Liver (tissue), 9 donors: ENCODE data around the gene HMGB4. TPM values are rescaled to one million over a fixed set of nuclear protein-coding genes. Genes with fewer than 3 reads are reported as not detected.

Source experiments
- DNase-seq: peaks from one replicate; pipeline ENCODE4 v3.0.0-alpha.2; 2017; ENCODE audit warnings: low spot score
- H3K27ac ChIP-seq, 2 donors: one replicate each; pipeline ENCODE4 v1.7.0; 2013; ENCODE audit warnings: inconsistent platforms in 2 of 2, low read length in 2 of 2, control low read depth in 1 of 2, low read depth in 1 of 2, mild to moderate bottlenecking in 1 of 2
- H3K27me3 ChIP-seq, 4 donors: one replicate each; pipeline versions ENCODE4 v1.6.1 to v1.7.0; 2013; ENCODE audit warnings: low read length in 3 of 4, inconsistent platforms in 1 of 4, mild to moderate bottlenecking in 1 of 4, moderate library complexity in 1 of 4; ENCODE audit not compliant: control insufficient read depth in 4 of 4, insufficient read depth in 4 of 4
- H3K36me3 ChIP-seq, 4 donors: one replicate each; pipeline versions ENCODE4 v1.6.1 to v1.7.0; 2013; ENCODE audit warnings: low read length in 3 of 4, mild to moderate bottlenecking in 3 of 4, low read depth in 1 of 4, moderate library complexity in 1 of 4; ENCODE audit not compliant: control insufficient read depth in 4 of 4, insufficient read depth in 3 of 4
- H3K4me1 ChIP-seq, 4 donors: one replicate each; pipeline versions ENCODE4 v1.6.1 to v1.7.0; 2013; ENCODE audit warnings: low read length in 3 of 4, mild to moderate bottlenecking in 3 of 4, moderate library complexity in 1 of 4; ENCODE audit not compliant: control insufficient read depth in 4 of 4, insufficient read depth in 4 of 4
- H3K4me3 ChIP-seq, 3 donors: one replicate each; pipeline versions ENCODE4 v1.6.1 to v1.7.0; 2013; ENCODE audit warnings: low read length in 3 of 3, control low read depth in 1 of 3, low read depth in 1 of 3, mild to moderate bottlenecking in 1 of 3
- H3K9ac ChIP-seq, 2 donors: one replicate each; pipeline ENCODE4 v1.7.0; 2013; ENCODE audit warnings: low read length in 2 of 2, mild to moderate bottlenecking in 2 of 2, moderate library complexity in 2 of 2, control low read depth in 1 of 2, low read depth in 1 of 2
- H3K9me3 ChIP-seq, 4 donors: one replicate each; pipeline versions ENCODE4 v1.6.1 to v1.7.0; 2013; ENCODE audit warnings: low read length in 3 of 4; ENCODE audit not compliant: control insufficient read depth in 4 of 4
- EGR1 ChIP-seq, 2 donors: IDR thresholded peaks; 2 replicates each; pipeline ENCODE4 v1.6.1; 2016 to 2018; ENCODE audit warnings: antibody characterized with exemption in 2 of 2, low read depth in 2 of 2
- FOXA1 ChIP-seq: IDR thresholded peaks from 2 replicates; pipeline ENCODE4 v1.6.1; 2016; ENCODE audit warnings: antibody characterized with exemption
- GABPA ChIP-seq, 2 donors: IDR thresholded peaks in 1 of 2; conservative IDR thresholded peaks in 1 of 2; 2 replicates each; pipeline ENCODE4 v1.6.1; 2016; ENCODE audit warnings: antibody characterized with exemption in 2 of 2, mild to moderate bottlenecking in 1 of 2, moderate library complexity in 1 of 2
- HNF4A ChIP-seq, 2 donors: conservative IDR thresholded peaks; 2 replicates each; pipeline ENCODE4 v1.6.1; 2016; ENCODE audit warnings: antibody characterized with exemption in 2 of 2, mild to moderate bottlenecking in 2 of 2
- HNF4G ChIP-seq: IDR thresholded peaks from 2 replicates; pipeline ENCODE4 v1.6.1; 2016; ENCODE audit warnings: antibody characterized with exemption
- JUND ChIP-seq, 2 donors: IDR thresholded peaks; 2 replicates each; pipeline ENCODE4 v1.6.1; 2016; ENCODE audit warnings: antibody characterized with exemption in 2 of 2
- NR2F2 ChIP-seq: IDR thresholded peaks from 2 replicates; pipeline ENCODE4 v1.6.1; 2016; ENCODE audit warnings: antibody characterized with exemption
- RAD21 ChIP-seq, 2 donors: IDR thresholded peaks; 2 replicates each; pipeline ENCODE4 v1.6.1; 2016; ENCODE audit warnings: antibody characterized with exemption in 2 of 2, mild to moderate bottlenecking in 2 of 2
- RXRA ChIP-seq, 2 donors: IDR thresholded peaks; 2 replicates each; pipeline ENCODE4 v1.6.1; 2017 to 2018; ENCODE audit warnings: antibody characterized with exemption in 2 of 2, mild to moderate bottlenecking in 1 of 2
- SP1 ChIP-seq: IDR thresholded peaks from 2 replicates; pipeline ENCODE4 v1.6.1; 2018; ENCODE audit warnings: antibody characterized with exemption, mild to moderate bottlenecking
- TAF1 ChIP-seq: conservative IDR thresholded peaks from 2 replicates; pipeline ENCODE4 v1.6.1; 2016; ENCODE audit warnings: antibody characterized with exemption, mild to moderate bottlenecking
- YY1 ChIP-seq: IDR thresholded peaks from 2 replicates; pipeline ENCODE4 v1.6.1; 2016; ENCODE audit warnings: antibody characterized with exemption, mild to moderate bottlenecking
- WGBS: extraction: QIAGEN DNeasy Blood & Tissue Kit; methylation state at CpG from one replicate; pipeline ENCODE4 v1.1.7; 2013; 5-methylcytosine and 5-hydroxymethylcytosine counted together
- polyA plus RNA-seq, 2 donors: library from polyadenylated mRNA; stranded (reverse) in 1 of 2; unstranded in 1 of 2; fragments of 200-250 nt in 1 of 2; fragments of >200 nt in 1 of 2; fragmentation: Nextera tagmentation in 1 of 2; extraction: Ambion mirVana in 1 of 2; gene quantifications; one replicate each; pipeline versions ENCODE4 v1.2.1 to v1.2.3, GENCODE V29; 2013 to 2015
- total RNA-seq, 2 donors: library from RNA; depleted of rRNA; stranded (reverse); fragments of >200 nt; gene quantifications; one replicate each; pipeline ENCODE4 v1.2.3, GENCODE V29; 2014
- TF ChIP-seq, protein P1 (sequence below): IDR thresholded peaks from 2 replicates; pipeline ENCODE4 v1.6.1; 2016; ENCODE audit warnings: antibody characterized with exemption, mild to moderate bottlenecking
- TF ChIP-seq, protein P2 (sequence below): IDR thresholded peaks from 2 replicates; pipeline ENCODE4 v1.6.1; 2016; ENCODE audit warnings: antibody characterized with exemption
- TF ChIP-seq, protein P3 (sequence below): IDR thresholded peaks from 2 replicates; pipeline ENCODE4 v1.6.1; 2016; ENCODE audit warnings: antibody characterized with exemption
- TF ChIP-seq, protein P4 (sequence below): IDR thresholded peaks from 2 replicates; pipeline ENCODE4 v1.6.1; 2016; ENCODE audit warnings: antibody characterized with exemption
- TF ChIP-seq, protein P5 (sequence below): fragments of 150-350 bp; IDR thresholded peaks from 2 replicates; pipeline ENCODE4 v1.5.1; 2017; ENCODE audit warnings: improper control_type of control experiment, low read depth, low read length; ENCODE audit not compliant: missing input control
- donor health status: healthy.
- donor health status: healthy.
- donor health status: healthy.
- donor health status: healthy.
- donor health status: healthy.

The HMGB4 gene
- total and polyA plus RNA-seq, 4 donors: not detected

DNA sequence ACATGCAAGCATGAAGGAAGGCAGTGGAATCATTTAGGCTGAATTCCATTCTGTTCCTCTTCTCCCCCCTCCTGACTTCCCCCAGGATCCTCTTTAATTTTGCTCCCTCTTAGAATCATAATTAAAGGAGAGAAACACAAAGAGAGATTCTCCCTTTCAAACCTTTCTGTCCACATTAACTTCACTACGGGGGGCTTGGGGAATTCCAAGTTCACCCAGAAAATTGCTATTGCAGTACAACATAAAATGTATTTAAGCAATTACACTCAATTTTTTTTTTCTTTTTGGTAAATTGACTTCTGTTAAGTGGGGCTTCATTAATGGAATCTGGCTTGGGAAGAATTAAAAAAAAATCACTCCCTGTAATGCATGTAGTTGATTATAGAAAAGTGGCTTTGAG lies 13.4 kb upstream of the HMGB4 start (continued):
- TF ChIP-seq, protein P1, sequence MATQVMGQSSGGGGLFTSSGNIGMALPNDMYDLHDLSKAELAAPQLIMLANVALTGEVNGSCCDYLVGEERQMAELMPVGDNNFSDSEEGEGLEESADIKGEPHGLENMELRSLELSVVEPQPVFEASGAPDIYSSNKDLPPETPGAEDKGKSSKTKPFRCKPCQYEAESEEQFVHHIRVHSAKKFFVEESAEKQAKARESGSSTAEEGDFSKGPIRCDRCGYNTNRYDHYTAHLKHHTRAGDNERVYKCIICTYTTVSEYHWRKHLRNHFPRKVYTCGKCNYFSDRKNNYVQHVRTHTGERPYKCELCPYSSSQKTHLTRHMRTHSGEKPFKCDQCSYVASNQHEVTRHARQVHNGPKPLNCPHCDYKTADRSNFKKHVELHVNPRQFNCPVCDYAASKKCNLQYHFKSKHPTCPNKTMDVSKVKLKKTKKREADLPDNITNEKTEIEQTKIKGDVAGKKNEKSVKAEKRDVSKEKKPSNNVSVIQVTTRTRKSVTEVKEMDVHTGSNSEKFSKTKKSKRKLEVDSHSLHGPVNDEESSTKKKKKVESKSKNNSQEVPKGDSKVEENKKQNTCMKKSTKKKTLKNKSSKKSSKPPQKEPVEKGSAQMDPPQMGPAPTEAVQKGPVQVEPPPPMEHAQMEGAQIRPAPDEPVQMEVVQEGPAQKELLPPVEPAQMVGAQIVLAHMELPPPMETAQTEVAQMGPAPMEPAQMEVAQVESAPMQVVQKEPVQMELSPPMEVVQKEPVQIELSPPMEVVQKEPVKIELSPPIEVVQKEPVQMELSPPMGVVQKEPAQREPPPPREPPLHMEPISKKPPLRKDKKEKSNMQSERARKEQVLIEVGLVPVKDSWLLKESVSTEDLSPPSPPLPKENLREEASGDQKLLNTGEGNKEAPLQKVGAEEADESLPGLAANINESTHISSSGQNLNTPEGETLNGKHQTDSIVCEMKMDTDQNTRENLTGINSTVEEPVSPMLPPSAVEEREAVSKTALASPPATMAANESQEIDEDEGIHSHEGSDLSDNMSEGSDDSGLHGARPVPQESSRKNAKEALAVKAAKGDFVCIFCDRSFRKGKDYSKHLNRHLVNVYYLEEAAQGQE: no peak
- TF ChIP-seq, protein P2, sequence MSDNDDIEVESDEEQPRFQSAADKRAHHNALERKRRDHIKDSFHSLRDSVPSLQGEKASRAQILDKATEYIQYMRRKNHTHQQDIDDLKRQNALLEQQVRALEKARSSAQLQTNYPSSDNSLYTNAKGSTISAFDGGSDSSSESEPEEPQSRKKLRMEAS: no peak
- no peak for TF ChIP-seq HNF4G
- TF ChIP-seq FOXA1: no peak
- TF ChIP-seq TAF1: no peak
- TF ChIP-seq RXRA (IDR thresholded peaks at IDR 0.05): no peak

DNA sequence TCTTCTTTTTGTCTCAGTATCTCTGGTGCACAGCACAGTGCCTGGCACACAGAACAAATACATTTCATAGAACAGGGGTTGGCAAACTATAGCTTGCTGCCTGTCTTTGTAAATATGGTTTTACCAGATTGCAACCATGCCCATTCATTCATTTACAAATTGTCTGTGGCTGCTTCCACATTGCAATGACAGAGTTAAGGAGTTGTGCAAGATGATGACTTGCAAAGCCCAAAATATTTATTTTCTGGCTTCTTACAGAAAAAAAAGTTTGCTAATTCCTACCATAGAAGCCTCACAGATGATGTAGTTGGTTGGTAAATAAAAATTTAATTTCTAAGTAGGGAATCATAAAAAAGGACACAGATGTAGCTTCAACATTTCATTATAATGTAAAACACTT lies 11.2 kb upstream of the HMGB4 start:
- H3K4me3 ChIP-seq: no peak overlapping the region
- no peaks in the 10 kb centered on the region for H3K4me1 ChIP-seq
- TF ChIP-seq FOXA1: no peak
- no peak for TF ChIP-seq GABPA (IDR thresholded peaks at IDR 0.05 in 1 of 2, conservative IDR thresholded peaks at IDR 0.05 in 1 of 2)
- no peak for TF ChIP-seq TAF1
- TF ChIP-seq, protein P3, sequence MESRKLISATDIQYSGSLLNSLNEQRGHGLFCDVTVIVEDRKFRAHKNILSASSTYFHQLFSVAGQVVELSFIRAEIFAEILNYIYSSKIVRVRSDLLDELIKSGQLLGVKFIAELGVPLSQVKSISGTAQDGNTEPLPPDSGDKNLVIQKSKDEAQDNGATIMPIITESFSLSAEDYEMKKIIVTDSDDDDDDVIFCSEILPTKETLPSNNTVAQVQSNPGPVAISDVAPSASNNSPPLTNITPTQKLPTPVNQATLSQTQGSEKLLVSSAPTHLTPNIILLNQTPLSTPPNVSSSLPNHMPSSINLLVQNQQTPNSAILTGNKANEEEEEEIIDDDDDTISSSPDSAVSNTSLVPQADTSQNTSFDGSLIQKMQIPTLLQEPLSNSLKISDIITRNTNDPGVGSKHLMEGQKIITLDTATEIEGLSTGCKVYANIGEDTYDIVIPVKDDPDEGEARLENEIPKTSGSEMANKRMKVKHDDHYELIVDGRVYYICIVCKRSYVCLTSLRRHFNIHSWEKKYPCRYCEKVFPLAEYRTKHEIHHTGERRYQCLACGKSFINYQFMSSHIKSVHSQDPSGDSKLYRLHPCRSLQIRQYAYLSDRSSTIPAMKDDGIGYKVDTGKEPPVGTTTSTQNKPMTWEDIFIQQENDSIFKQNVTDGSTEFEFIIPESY: no peak
- TF ChIP-seq HNF4G: no peak
- peaks cover 0 to 2% (median 0%) of the 10 kb centered on the region in 4 donors for H3K27me3 ChIP-seq
- no peak overlapping the region for H3K9ac ChIP-seq
- DNase-seq: no peak
- H3K27ac ChIP-seq: no peak overlapping the region
- H3K36me3 ChIP-seq: no peaks in the 10 kb centered on the region
- no peaks in the 10 kb centered on the region for H3K9me3 ChIP-seq

DNA sequence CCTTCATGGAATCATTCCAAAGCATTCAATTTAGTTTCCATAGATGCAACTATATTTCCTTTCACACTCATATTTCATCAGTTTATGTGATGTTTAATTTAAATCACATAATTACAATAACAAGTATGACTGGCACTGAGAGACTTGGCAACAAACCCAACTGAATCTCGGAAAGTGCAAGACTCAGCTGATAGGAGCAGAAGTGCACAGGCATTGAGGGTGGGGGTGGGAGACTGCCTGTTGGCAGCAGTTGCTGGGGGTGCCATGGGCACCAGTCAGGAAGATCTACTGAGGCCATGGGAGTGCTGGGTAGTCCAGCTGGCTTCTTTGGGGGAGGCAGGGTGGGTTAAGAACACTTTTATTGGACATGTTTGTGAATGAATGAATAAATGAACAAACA lies 10.4 kb upstream of the HMGB4 start:
- H3K27me3 ChIP-seq: peaks cover 0 to 2% (median 0%) of the 10 kb centered on the region in 4 donors
- no peaks in the 10 kb centered on the region for H3K36me3 ChIP-seq
- H3K4me3 ChIP-seq: no peak overlapping the region
- no peak overlapping the region for H3K27ac ChIP-seq
- H3K9me3 ChIP-seq: no peaks in the 10 kb centered on the region
- H3K4me1 ChIP-seq: no peaks in the 10 kb centered on the region
- no peak overlapping the region for H3K9ac ChIP-seq
- WGBS: 59% methylated on average over 1 of the region's 1 CpG
- no peak for DNase-seq
- TF ChIP-seq YY1 (no peak), FOXA1 (no peak), HNF4A (conservative IDR thresholded peaks at IDR 0.05) (no peak), HNF4G (no peak), GABPA (IDR thresholded peaks at IDR 0.05 in 1 of 2, conservative IDR thresholded peaks at IDR 0.05 in 1 of 2) (no peak), JUND (IDR thresholded peaks at IDR 0.05) (no peak), NR2F2 (no peak), SP1 (no peak), RAD21 (IDR thresholded peaks at IDR 0.05) (no peak), EGR1 (IDR thresholded peaks at IDR 0.05; ENCODE audit: low read depth in 2 of 2) (no peak)
- TF ChIP-seq, protein P4, sequence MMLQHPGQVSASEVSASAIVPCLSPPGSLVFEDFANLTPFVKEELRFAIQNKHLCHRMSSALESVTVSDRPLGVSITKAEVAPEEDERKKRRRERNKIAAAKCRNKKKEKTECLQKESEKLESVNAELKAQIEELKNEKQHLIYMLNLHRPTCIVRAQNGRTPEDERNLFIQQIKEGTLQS: no peak
- TF ChIP-seq, protein P2: no peak
- TF ChIP-seq, protein P5, sequence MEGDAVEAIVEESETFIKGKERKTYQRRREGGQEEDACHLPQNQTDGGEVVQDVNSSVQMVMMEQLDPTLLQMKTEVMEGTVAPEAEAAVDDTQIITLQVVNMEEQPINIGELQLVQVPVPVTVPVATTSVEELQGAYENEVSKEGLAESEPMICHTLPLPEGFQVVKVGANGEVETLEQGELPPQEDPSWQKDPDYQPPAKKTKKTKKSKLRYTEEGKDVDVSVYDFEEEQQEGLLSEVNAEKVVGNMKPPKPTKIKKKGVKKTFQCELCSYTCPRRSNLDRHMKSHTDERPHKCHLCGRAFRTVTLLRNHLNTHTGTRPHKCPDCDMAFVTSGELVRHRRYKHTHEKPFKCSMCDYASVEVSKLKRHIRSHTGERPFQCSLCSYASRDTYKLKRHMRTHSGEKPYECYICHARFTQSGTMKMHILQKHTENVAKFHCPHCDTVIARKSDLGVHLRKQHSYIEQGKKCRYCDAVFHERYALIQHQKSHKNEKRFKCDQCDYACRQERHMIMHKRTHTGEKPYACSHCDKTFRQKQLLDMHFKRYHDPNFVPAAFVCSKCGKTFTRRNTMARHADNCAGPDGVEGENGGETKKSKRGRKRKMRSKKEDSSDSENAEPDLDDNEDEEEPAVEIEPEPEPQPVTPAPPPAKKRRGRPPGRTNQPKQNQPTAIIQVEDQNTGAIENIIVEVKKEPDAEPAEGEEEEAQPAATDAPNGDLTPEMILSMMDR: no peak
- TF ChIP-seq, protein P1: no peak
